ENCODE measurements around the gene DES.

DES gene

GRCh38 chr2:219472629-219473187 is 54.5 kb downstream of the DES start:
- no peaks in the 10 kb centered on the region for H3K9me2 ChIP-seq (replicated peaks; ENCODE audit: insufficient read depth, low read length)
- H3K4me1 ChIP-seq (ENCODE audit: low read length), result no peaks in the 10 kb centered on the region
- H3K9me3 ChIP-seq (replicated peaks; ENCODE audit: insufficient read depth, low read length), result no peaks in the 10 kb centered on the region
- peaks cover 86% of the 10 kb centered on the region for H3K27me3 ChIP-seq (replicated peaks; ENCODE audit: insufficient read depth, low read length)
- DNase-seq, result no peak
- no peaks in the 10 kb centered on the region for H3K79me2 ChIP-seq (ENCODE audit: low read length)
- no peaks in the 10 kb centered on the region for H3K36me3 ChIP-seq (replicated peaks; ENCODE audit: insufficient read depth, low read length)
- H4K20me1 ChIP-seq (ENCODE audit: insufficient read depth, low read length), result no peaks in the 10 kb centered on the region
- no peak overlapping the region for H3K4me3 ChIP-seq (ENCODE audit: low read length)
- no peak overlapping the region for H3K4me2 ChIP-seq (ENCODE audit: low read depth, low read length)
- no peak overlapping the region for H3K27ac ChIP-seq (ENCODE audit: low read length)
- H2AFZ ChIP-seq (ENCODE audit: low read length), result no peak overlapping the region
- no peak for TF ChIP-seq EZH2 (optimal IDR thresholded peaks at IDR 0.05; ENCODE audit: low read depth, low read length)
- TF ChIP-seq CTCF (IDR thresholded peaks at IDR 0.05; ENCODE audit: low read length), result no peak
- no peak for TF ChIP-seq EZH2phosphoT487 (IDR thresholded peaks at IDR 0.05; ENCODE audit: low read length)
- no peaks in the 10 kb centered on the region for H3F3A ChIP-seq (ENCODE audit: insufficient read depth, low read length)
- H3K9ac ChIP-seq (ENCODE audit: low read length), result no peak overlapping the region

GRCh38 chr2:219473511-219473910 is 55.3 kb downstream of the DES start:
- no peak overlapping the region for H3K4me3 ChIP-seq (ENCODE audit: low read length)
- H3F3A ChIP-seq (ENCODE audit: insufficient read depth, low read length), result no peaks in the 10 kb centered on the region
- no peak overlapping the region for H3K27ac ChIP-seq (ENCODE audit: low read length)
- H3K36me3 ChIP-seq (replicated peaks; ENCODE audit: insufficient read depth, low read length), result no peaks in the 10 kb centered on the region
- H3K4me1 ChIP-seq (ENCODE audit: low read length), result no peaks in the 10 kb centered on the region
- H3K27me3 ChIP-seq (replicated peaks; ENCODE audit: insufficient read depth, low read length), result peaks cover 88% of the 10 kb centered on the region
- H3K4me2 ChIP-seq (ENCODE audit: low read depth, low read length), result no peak overlapping the region
- TF ChIP-seq EZH2 (optimal IDR thresholded peaks at IDR 0.05; ENCODE audit: low read depth, low read length), result no peak
- no peak for TF ChIP-seq CTCF (IDR thresholded peaks at IDR 0.05; ENCODE audit: low read length)
- no peak for TF ChIP-seq EZH2phosphoT487 (IDR thresholded peaks at IDR 0.05; ENCODE audit: low read length)
- no peak overlapping the region for H3K9ac ChIP-seq (ENCODE audit: low read length)
- H4K20me1 ChIP-seq (ENCODE audit: insufficient read depth, low read length), result no peaks in the 10 kb centered on the region
- DNase-seq, result no peak
- no peaks in the 10 kb centered on the region for H3K9me3 ChIP-seq (replicated peaks; ENCODE audit: insufficient read depth, low read length)
- no peaks in the 10 kb centered on the region for H3K9me2 ChIP-seq (replicated peaks; ENCODE audit: insufficient read depth, low read length)
- no peak overlapping the region for H2AFZ ChIP-seq (ENCODE audit: low read length)
- H3K79me2 ChIP-seq (ENCODE audit: low read length), result no peaks in the 10 kb centered on the region

GRCh38 chr2:219474285-219475060 is 56.3 kb downstream of the DES start:
- Histone ChIP-seq H4K20me1 (ENCODE audit: insufficient read depth, low read length) (no peaks in the 10 kb centered on the region), H3K79me2 (ENCODE audit: low read length) (no peaks in the 10 kb centered on the region), H3F3A (ENCODE audit: insufficient read depth, low read length) (no peaks in the 10 kb centered on the region), H3K36me3 (replicated peaks; ENCODE audit: insufficient read depth, low read length) (no peaks in the 10 kb centered on the region), H3K9me3 (replicated peaks; ENCODE audit: insufficient read depth, low read length) (no peaks in the 10 kb centered on the region), H3K27me3 (replicated peaks; ENCODE audit: insufficient read depth, low read length) (peaks cover 88% of the 10 kb centered on the region), H3K27ac (ENCODE audit: low read length) (no peak overlapping the region), H3K4me2 (ENCODE audit: low read depth, low read length) (no peak overlapping the region), H3K4me3 (ENCODE audit: low read length) (no peak overlapping the region), H3K4me1 (ENCODE audit: low read length) (no peaks in the 10 kb centered on the region), H3K9ac (ENCODE audit: low read length) (no peak overlapping the region), H2AFZ (ENCODE audit: low read length) (no peak overlapping the region), H3K9me2 (replicated peaks; ENCODE audit: insufficient read depth, low read length) (no peaks in the 10 kb centered on the region)
- TF ChIP-seq EZH2phosphoT487 (IDR thresholded peaks at IDR 0.05; ENCODE audit: low read length), result no peak
- TF ChIP-seq CTCF (IDR thresholded peaks at IDR 0.05; ENCODE audit: low read length), result no peak
- no peak for TF ChIP-seq EZH2 (optimal IDR thresholded peaks at IDR 0.05; ENCODE audit: low read depth, low read length)
- no peak for DNase-seq
